Ectodermal cell (in vitro differentiated cells): ENCODE measurements around the gene FAM32A.

Source experiments
- H3K27ac ChIP-seq: 2 replicates; pipeline ENCODE4 v1.7.0; 2013; ENCODE audit warnings: mild to moderate bottlenecking, low read depth, low read length; ENCODE audit not compliant: insufficient read depth, poor library complexity, severe bottlenecking
- H3K27me3 ChIP-seq: 2 replicates; pipeline ENCODE4 v1.7.0; 2013; ENCODE audit warnings: mild to moderate bottlenecking, low read length; ENCODE audit not compliant: insufficient read depth, control insufficient read depth, poor library complexity, severe bottlenecking
- H3K36me3 ChIP-seq: one replicate; pipeline ENCODE4 v1.7.0; 2013; ENCODE audit warnings: low read length; ENCODE audit not compliant: control insufficient read depth, insufficient read depth
- H3K4me1 ChIP-seq: one replicate; pipeline ENCODE4 v1.7.0; 2013; ENCODE audit warnings: low read length; ENCODE audit not compliant: control insufficient read depth, insufficient read depth
- H3K4me3 ChIP-seq: 2 replicates; pipeline ENCODE4 v1.7.0; 2013; ENCODE audit warnings: low read depth, low read length, control low read depth; ENCODE audit not compliant: insufficient read depth
- H3K9me3 ChIP-seq: 2 replicates; pipeline ENCODE4 v1.7.0; 2013; ENCODE audit warnings: mild to moderate bottlenecking, low read length, moderate library complexity; ENCODE audit not compliant: control insufficient read depth
- WGBS, 2 experiments: methylation state at CpG; one replicate each; pipeline ENCODE4 v1.1.7; 2013; ENCODE audit warnings: missing lambda C conversion rate in 2 of 2; 5-methylcytosine and 5-hydroxymethylcytosine counted together

Gene FAM32A

GRCh38 chr19:16148443-16149229, 36.6 kb upstream of the FAM32A start:
- Histone ChIP-seq H3K4me1 (no peaks in the 10 kb centered on the region), H3K9me3 (no peaks in the 10 kb centered on the region), H3K4me3 (no peak overlapping the region), H3K27me3 (no peaks in the 10 kb centered on the region), H3K27ac (no peak overlapping the region), H3K36me3 (no peaks in the 10 kb centered on the region)
- 86 to 89% methylated on average over 8 of the region's 8 CpGs for WGBS, 2 experiments

DNA sequence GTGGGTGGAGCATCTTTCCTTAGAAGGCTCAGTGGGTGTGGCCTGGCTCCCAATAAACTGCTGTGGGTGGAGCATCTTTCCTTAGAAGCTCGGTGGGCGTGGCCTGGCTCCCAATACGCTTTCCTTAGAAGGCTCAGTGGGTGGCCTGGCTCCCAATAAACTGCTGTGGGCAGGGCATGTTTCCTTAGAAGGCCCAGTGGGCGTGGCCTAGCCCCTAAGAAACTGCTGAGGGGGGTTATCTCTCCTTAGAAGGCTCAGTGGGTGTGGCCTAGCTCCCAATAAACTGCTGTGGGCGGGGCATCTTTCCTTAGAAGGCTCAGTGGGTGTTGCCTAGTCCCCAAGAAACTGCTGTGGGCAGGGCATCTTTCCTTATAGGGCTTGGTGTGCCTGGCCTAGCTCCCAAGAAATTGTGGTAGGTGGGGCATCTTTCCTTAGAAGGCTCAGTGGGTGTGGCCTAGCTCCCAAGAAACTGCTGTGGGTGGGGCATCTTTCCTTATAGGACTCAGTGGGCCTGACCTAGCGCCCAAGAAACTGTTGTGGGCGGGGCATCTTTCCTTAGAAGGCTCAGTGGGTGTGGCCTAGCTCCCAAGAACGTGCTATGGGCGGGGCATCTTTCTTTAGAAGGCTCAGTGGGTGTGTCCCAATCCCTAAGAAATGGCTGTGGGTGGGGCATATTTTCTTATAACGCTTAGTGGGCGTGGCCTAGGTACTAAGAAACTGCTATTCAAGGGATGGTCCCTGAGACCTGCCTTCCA, 31.5 kb upstream of the FAM32A start:
- Histone ChIP-seq H3K9me3 (no peaks in the 10 kb centered on the region), H3K4me1 (no peaks in the 10 kb centered on the region), H3K27ac (no peak overlapping the region), H3K27me3 (no peaks in the 10 kb centered on the region), H3K36me3 (no peaks in the 10 kb centered on the region), H3K4me3 (no peak overlapping the region)
- WGBS, 2 experiments, result 87 to 88% methylated on average over 11 of the region's 11 CpGs

GRCh38 chr19:16154557-16154956, 30.7 kb upstream of the FAM32A start:
- no peaks in the 10 kb centered on the region for H3K36me3 ChIP-seq
- WGBS, 2 experiments, result 90 to 92% methylated on average over 8 of the region's 8 CpGs
- H3K4me3 ChIP-seq, result no peak overlapping the region
- no peaks in the 10 kb centered on the region for H3K9me3 ChIP-seq
- H3K4me1 ChIP-seq, result no peaks in the 10 kb centered on the region
- no peaks in the 10 kb centered on the region for H3K27me3 ChIP-seq
- H3K27ac ChIP-seq, result no peak overlapping the region

GRCh38 chr19:16155128-16155527, 30.1 kb upstream of the FAM32A start:
- Histone ChIP-seq H3K36me3 (no peaks in the 10 kb centered on the region), H3K9me3 (no peaks in the 10 kb centered on the region), H3K27me3 (no peaks in the 10 kb centered on the region), H3K27ac (no peak overlapping the region), H3K4me1 (no peaks in the 10 kb centered on the region), H3K4me3 (no peak overlapping the region)
- WGBS, 2 experiments, result 85 to 88% methylated on average over 1 of the region's 1 CpG

GRCh38 chr19:16156904-16157303, 28.3 kb upstream of the FAM32A start:
- WGBS, 2 experiments, result 85 to 87% methylated on average over 6 of the region's 6 CpGs
- Histone ChIP-seq H3K9me3 (no peaks in the 10 kb centered on the region), H3K27me3 (no peaks in the 10 kb centered on the region), H3K27ac (no peak overlapping the region), H3K36me3 (no peaks in the 10 kb centered on the region), H3K4me3 (no peak overlapping the region), H3K4me1 (no peaks in the 10 kb centered on the region)

DNA sequence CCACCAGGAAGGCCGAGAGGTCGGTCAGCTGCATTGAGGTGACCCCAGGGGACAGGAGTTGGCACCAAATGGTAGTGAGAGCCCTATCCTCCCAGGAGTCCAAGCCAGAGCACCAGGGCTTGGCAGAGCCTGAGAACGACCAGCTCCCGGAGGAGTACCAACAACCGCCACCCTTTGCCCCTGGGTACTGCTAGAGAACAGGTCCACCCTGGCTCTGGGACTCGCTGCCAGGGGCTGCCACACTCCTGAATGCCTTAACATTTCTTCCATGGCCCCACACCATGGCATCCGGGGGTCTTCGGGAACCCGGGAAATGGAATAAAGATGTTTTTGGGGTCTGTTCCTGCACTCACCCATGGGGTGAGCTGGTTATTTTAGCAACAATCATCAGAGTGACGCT, 27.6 kb upstream of the FAM32A start:
- no peaks in the 10 kb centered on the region for H3K27me3 ChIP-seq
- H3K9me3 ChIP-seq, result no peaks in the 10 kb centered on the region
- WGBS, 2 experiments, result 92 to 93% methylated on average over 10 of the region's 10 CpGs
- no peaks in the 10 kb centered on the region for H3K36me3 ChIP-seq
- H3K4me1 ChIP-seq, result no peaks in the 10 kb centered on the region
- no peak overlapping the region for H3K4me3 ChIP-seq
- no peak overlapping the region for H3K27ac ChIP-seq

DNA sequence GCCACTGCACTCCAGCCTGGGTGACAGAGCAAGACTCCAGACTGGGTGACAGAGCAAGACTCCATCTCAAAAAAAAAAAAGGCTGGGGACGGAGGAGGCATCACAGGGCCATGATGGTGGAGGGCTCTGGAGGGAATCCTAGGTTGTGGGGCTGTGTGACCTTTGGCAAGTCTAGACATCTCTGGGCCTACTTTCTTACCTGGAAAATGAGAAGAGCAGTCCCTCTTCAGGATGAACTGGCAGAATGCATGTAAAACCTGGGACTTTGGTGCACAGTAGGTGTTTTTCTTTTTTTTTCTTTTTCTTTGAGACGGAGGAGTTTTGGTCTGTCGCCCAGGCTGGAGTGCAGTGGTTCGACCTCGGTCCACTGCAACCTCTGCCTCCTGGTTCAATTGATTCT, 25.6 kb upstream of the FAM32A start:
- no peaks in the 10 kb centered on the region for H3K36me3 ChIP-seq
- H3K9me3 ChIP-seq, result no peaks in the 10 kb centered on the region
- H3K27me3 ChIP-seq, result no peaks in the 10 kb centered on the region
- no peaks in the 10 kb centered on the region for H3K4me1 ChIP-seq
- no peak overlapping the region for H3K4me3 ChIP-seq
- WGBS, 2 experiments, result 86 to 89% methylated on average over 4 to 5 of the region's 5 CpGs
- no peak overlapping the region for H3K27ac ChIP-seq

GRCh38 chr19:16160445-16160942, 24.7 kb upstream of the FAM32A start:
- 77 to 82% methylated on average over 6 of the region's 6 CpGs for WGBS, 2 experiments
- Histone ChIP-seq H3K9me3 (no peaks in the 10 kb centered on the region), H3K4me3 (no peak overlapping the region), H3K36me3 (no peaks in the 10 kb centered on the region), H3K27ac (no peak overlapping the region), H3K4me1 (no peaks in the 10 kb centered on the region), H3K27me3 (no peaks in the 10 kb centered on the region)

- Histone ChIP-seq H3K27me3 (no peaks in the 10 kb centered on the region), H3K36me3 (no peaks in the 10 kb centered on the region), H3K27ac (no peak overlapping the region), H3K4me3 (no peak overlapping the region), H3K4me1 (no peaks in the 10 kb centered on the region), H3K9me3 (no peaks in the 10 kb centered on the region)
- 74 to 79% methylated on average over 14 of the region's 14 CpGs for WGBS, 2 experiments
Observed at GRCh38 chr19:16160943-16161560, 24.2 kb upstream of the FAM32A start.

DNA sequence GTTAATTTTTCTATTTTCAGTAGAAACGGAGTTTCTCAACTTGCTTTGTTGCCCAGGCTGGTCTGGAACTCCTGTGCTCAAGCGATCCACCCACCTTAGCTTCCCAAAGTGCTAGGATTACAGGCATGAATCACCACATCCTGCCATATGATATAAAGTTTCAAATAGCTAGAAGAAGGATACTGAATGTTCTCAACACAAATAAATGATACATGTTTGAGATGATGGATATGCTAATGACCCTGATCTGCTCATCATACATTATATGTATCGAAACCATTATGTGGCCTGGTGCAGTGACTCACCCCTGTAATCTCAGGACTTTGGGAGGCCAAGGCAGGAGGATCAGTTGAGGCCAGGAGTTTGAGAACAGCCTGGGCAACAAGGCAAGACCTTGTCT, 23.4 kb upstream of the FAM32A start:
- no peak overlapping the region for H3K4me3 ChIP-seq
- H3K36me3 ChIP-seq, result no peaks in the 10 kb centered on the region
- H3K27ac ChIP-seq, result no peak overlapping the region
- H3K9me3 ChIP-seq, result no peaks in the 10 kb centered on the region
- 84 to 90% methylated on average over 3 of the region's 3 CpGs for WGBS, 2 experiments
- H3K27me3 ChIP-seq, result no peaks in the 10 kb centered on the region
- H3K4me1 ChIP-seq, result no peaks in the 10 kb centered on the region
